Mesothelial cell of epicardium (in vitro differentiated cells): ENCODE results near the gene MCM8. TPM values are rescaled to one million over a fixed set of nuclear protein-coding genes. Genes with fewer than 3 reads are reported as not detected.

Experiments used
- DNase-seq, 2 experiments: peaks; one replicate each; pipeline ENCODE4 v3.0.0; 2021; ENCODE audit warnings: low spot score in 2 of 2; ENCODE audit not compliant: unreplicated experiment in 2 of 2
- H3K27ac Mint-ChIP-seq: 2 replicates; pipeline ENCODE4 v1.8.0; 2021; ENCODE audit warnings: mixed read lengths
- H3K27me3 Mint-ChIP-seq: 2 replicates; pipeline ENCODE4 v1.8.0; 2021; ENCODE audit warnings: low read depth, mixed read lengths
- H3K36me3 Mint-ChIP-seq: 2 replicates; pipeline ENCODE4 v1.8.0; 2021; ENCODE audit warnings: mixed read lengths
- H3K4me1 Mint-ChIP-seq: 2 replicates; pipeline ENCODE4 v1.8.0; 2021; ENCODE audit warnings: mixed read lengths
- H3K4me3 Mint-ChIP-seq: 2 replicates; pipeline ENCODE4 v1.8.0; 2021; ENCODE audit warnings: mild to moderate bottlenecking, moderate library complexity, mixed read lengths
- H3K9me3 Mint-ChIP-seq: 2 replicates; pipeline ENCODE4 v1.8.0; 2021; ENCODE audit warnings: mixed read lengths
- total RNA-seq: library from RNA; stranded (reverse); gene quantifications from 3 replicates; pipeline ENCODE4 v1.2.1, GENCODE V29; 2021
- TF ChIP-seq, protein P1 (sequence below): fragments of 200-600 bp; sonication (generic); IDR thresholded peaks from one replicate; pipeline ENCODE4 v1.5.0; 2021; ENCODE audit warnings: antibody characterized with exemption; ENCODE audit not compliant: unreplicated experiment

Gene MCM8
- total RNA-seq, 1 donor from 2014 or later, result 11.3 TPM

DNA sequence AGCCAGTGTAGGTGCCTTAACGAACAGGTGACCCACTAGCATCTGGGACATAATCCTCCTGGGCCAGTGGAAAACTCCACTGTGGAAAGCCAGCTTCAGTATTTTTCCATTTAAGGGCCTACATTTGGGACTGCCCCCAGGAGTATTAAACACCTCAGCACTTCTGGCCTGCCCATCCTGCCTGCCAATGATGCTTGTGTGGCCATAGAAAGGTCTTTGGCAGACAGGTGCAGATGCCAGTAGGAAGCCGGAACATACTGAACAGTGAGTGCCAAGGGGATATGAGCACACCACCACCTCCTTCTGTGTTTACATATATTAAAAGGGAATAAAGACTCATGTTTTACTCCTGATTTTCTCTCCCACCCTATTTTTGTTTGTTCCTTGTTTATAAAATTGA is 19.9 kb downstream of the MCM8 start:
- TF ChIP-seq, protein P1, sequence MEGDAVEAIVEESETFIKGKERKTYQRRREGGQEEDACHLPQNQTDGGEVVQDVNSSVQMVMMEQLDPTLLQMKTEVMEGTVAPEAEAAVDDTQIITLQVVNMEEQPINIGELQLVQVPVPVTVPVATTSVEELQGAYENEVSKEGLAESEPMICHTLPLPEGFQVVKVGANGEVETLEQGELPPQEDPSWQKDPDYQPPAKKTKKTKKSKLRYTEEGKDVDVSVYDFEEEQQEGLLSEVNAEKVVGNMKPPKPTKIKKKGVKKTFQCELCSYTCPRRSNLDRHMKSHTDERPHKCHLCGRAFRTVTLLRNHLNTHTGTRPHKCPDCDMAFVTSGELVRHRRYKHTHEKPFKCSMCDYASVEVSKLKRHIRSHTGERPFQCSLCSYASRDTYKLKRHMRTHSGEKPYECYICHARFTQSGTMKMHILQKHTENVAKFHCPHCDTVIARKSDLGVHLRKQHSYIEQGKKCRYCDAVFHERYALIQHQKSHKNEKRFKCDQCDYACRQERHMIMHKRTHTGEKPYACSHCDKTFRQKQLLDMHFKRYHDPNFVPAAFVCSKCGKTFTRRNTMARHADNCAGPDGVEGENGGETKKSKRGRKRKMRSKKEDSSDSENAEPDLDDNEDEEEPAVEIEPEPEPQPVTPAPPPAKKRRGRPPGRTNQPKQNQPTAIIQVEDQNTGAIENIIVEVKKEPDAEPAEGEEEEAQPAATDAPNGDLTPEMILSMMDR, result no peak
- H3K27me3 Mint-ChIP-seq, result no peaks in the 10 kb centered on the region
- H3K27ac Mint-ChIP-seq, result no peak overlapping the region
- no peaks in the 10 kb centered on the region for H3K4me1 Mint-ChIP-seq
- H3K4me3 Mint-ChIP-seq, result no peak overlapping the region
- no peak for DNase-seq
- no peaks in the 10 kb centered on the region for H3K9me3 Mint-ChIP-seq
- peaks cover 4% of the 10 kb centered on the region for H3K36me3 Mint-ChIP-seq

DNA sequence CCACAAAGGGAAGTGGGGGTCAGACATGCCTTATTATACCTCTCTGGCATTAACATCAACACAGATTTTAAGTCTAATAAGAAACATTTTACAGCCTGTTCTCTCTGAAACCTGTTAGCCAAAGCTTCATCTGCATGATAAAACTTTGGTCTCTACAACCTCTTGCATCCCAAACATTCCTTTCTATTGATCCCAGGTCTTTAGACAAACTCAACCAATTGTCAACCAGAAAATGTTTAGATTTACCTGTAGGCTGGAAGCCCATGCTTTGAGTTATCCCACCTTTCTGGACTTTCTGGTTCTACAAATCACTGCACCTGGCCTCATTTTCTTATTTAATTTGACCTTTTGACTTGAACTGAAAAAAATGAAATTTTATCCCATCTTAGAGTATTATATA is 20.8 kb downstream of the MCM8 start:
- no peak for DNase-seq
- no peaks in the 10 kb centered on the region for H3K9me3 Mint-ChIP-seq
- TF ChIP-seq, protein P1, result no peak
- H3K4me3 Mint-ChIP-seq, result no peak overlapping the region
- peak overlapping the region; percentile 30 for H3K27ac Mint-ChIP-seq
- no peaks in the 10 kb centered on the region for H3K4me1 Mint-ChIP-seq
- H3K36me3 Mint-ChIP-seq, result peaks cover 4% of the 10 kb centered on the region
- H3K27me3 Mint-ChIP-seq, result no peaks in the 10 kb centered on the region

DNA sequence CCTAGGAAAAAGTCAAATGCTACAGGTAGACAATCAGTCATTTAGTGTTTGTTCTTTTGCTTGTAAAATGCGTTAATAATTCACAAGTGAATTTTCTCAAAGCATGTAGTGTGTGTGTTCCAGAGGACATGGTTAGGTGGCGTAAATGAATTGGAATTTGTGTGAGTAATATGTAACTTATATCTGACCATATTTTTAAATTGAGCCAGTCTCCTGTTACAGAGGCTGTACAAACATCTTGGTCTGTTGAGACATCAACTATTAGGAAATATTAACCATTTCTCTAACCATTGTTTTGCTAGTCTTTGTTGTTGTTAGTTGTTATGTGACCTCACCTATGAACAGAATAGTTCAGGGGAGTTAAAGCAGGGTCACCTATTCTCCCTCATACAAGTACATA is 22.7 kb downstream of the MCM8 start:
- Mint-ChIP-seq H3K9me3 (no peaks in the 10 kb centered on the region), H3K4me1 (no peaks in the 10 kb centered on the region), H3K27ac (no peak overlapping the region), H3K27me3 (no peaks in the 10 kb centered on the region), H3K36me3 (peaks cover 2% of the 10 kb centered on the region), H3K4me3 (no peak overlapping the region)
- TF ChIP-seq, protein P1, result no peak
- no peak for DNase-seq

DNA sequence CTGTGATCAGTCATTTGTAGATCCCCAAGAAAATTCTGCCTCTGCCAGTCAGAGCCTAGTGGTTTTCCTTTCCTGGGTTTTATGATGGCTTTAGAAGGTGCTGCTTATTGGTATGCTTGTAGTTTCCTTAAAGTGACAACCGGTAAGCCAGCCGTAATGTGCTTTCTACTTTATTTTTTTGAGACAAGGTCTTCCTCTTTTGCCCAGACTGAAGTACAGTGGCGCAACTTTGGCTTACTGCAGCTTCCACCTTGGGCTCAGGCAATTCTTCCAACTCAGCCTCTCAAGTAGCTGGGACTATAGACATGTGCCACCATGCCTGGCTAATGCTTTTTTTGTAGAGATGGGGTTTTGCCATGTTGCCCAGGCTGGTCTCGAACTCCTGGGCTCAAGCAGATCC is 23.5 kb downstream of the MCM8 start:
- Mint-ChIP-seq H3K27me3 (no peaks in the 10 kb centered on the region), H3K4me1 (no peaks in the 10 kb centered on the region), H3K27ac (no peak overlapping the region), H3K36me3 (peaks cover 2% of the 10 kb centered on the region), H3K9me3 (no peaks in the 10 kb centered on the region), H3K4me3 (no peak overlapping the region)
- no peak for DNase-seq
- TF ChIP-seq, protein P1, result no peak

DNA sequence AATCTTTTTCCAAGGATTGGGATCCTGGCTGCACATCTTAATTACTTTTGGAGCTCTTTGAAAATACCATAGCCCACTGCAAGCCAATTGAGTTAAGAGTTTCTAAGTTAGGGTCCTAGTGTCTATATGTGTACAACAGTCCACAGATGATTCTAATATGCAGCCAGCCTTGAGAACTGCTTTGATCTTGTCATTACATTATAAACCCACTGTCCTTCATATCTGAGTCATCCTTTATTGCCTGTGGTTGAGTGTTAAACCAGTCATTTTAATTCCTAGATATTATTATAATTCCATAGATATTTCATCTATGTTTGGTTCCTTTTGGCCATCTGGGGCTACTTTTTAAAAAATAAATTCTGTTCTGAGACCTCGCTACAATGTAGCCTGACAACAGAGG is 24.1 kb downstream of the MCM8 start:
- H3K4me1 Mint-ChIP-seq, result no peaks in the 10 kb centered on the region
- TF ChIP-seq, protein P1, result no peak
- no peak for DNase-seq
- no peak overlapping the region for H3K27ac Mint-ChIP-seq
- no peak overlapping the region for H3K4me3 Mint-ChIP-seq
- no peaks in the 10 kb centered on the region for H3K9me3 Mint-ChIP-seq
- H3K27me3 Mint-ChIP-seq, result no peaks in the 10 kb centered on the region
- H3K36me3 Mint-ChIP-seq, result peaks cover 7% of the 10 kb centered on the region

DNA sequence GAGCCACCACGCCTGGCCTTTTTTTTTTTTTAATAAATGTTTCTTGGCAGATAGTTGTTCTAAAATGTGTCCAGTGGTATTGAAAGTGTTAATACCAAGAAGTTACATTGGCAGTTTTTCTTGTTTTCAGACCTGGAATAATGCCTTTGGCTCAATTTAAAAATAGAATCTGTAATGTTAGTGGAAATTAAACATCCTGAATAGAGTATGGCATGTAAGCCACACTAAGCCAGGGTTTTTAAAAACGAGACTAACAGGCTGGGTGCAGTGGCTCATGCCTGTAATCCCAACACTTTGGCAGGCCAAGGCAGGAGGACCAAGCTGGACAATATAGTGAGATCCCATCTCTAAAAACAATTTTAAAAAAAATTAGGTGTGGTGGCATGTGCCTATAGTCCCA is 25.3 kb downstream of the MCM8 start:
- TF ChIP-seq, protein P1, result no peak
- Mint-ChIP-seq H3K4me1 (no peaks in the 10 kb centered on the region), H3K4me3 (no peak overlapping the region), H3K36me3 (peaks cover 7% of the 10 kb centered on the region), H3K27me3 (no peaks in the 10 kb centered on the region), H3K27ac (no peak overlapping the region), H3K9me3 (no peaks in the 10 kb centered on the region)
- no peak for DNase-seq
